Measurements from ENCODE around the gene GALNT9. TPM values are rescaled to one million over a fixed set of nuclear protein-coding genes. Genes with fewer than 3 reads are reported as not detected.

Gene GALNT9
- total and polyA plus RNA-seq, 10 donors: 0.20 to 2.4 (median 0.84) TPM

DNA sequence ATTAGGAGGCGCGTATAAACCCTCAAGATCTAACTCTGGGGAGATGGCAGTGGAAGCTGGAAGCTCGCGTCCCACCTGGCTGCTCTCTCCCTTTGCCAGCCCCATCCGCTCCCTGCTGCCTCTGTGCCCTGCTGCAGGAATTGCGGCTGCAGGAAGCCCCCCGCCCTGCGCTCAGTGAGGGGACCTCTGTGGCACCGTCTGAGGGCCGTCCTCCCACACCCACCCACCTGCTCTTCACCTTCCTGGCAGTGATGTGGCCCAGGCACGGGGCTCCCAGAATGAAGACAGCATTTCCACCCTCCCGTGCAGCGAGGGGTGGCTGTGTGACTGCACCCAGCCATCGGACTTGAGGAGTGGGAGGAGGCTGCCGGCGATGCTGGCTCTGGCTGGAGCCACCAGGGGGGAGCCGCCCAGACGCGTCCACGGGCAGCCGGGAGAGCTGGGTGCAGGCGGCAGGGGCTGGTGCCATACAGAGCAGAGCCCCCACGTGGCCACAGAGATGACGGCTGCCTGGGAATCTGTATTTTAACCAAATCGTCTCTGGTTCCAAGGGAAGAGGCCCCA lies 28.3 kb upstream of the GALNT9 start:
- Histone ChIP-seq H3K9me3 (no peaks in the 10 kb centered on the region), H3K27ac (no peak overlapping the region), H3K36me3 (no peaks in the 10 kb centered on the region), H3K4me1 (peaks cover 0 to 5% (median 0%) of the 10 kb centered on the region in 6 donors), H3K4me3 (no peak overlapping the region), H3K27me3 (replicated peaks in 1 of 7) (peaks cover 0 to 42% (median 24%) of the 10 kb centered on the region in 7 donors)
- TF ChIP-seq, protein P1, sequence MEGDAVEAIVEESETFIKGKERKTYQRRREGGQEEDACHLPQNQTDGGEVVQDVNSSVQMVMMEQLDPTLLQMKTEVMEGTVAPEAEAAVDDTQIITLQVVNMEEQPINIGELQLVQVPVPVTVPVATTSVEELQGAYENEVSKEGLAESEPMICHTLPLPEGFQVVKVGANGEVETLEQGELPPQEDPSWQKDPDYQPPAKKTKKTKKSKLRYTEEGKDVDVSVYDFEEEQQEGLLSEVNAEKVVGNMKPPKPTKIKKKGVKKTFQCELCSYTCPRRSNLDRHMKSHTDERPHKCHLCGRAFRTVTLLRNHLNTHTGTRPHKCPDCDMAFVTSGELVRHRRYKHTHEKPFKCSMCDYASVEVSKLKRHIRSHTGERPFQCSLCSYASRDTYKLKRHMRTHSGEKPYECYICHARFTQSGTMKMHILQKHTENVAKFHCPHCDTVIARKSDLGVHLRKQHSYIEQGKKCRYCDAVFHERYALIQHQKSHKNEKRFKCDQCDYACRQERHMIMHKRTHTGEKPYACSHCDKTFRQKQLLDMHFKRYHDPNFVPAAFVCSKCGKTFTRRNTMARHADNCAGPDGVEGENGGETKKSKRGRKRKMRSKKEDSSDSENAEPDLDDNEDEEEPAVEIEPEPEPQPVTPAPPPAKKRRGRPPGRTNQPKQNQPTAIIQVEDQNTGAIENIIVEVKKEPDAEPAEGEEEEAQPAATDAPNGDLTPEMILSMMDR (IDR thresholded peaks at IDR 0.05 in 8 of 11, conservative IDR thresholded peaks at IDR 0.05 in 3 of 11): no peak
- TF ChIP-seq POLR2A (IDR thresholded peaks at IDR 0.05): no peak
- no peak for TF ChIP-seq POLR2AphosphoS5 (IDR thresholded peaks at IDR 0.05)
- intact Hi-C loops (cut with DNase I; ENCODE audit: low total_unique reads): no loop called here
- peak; percentile 54 for DNase-seq
- whole genome bisulfite sequencing, 5 donors: 77 to 85% (median 82%) methylated on average over 19 to 25 of the region's 25 CpGs

GRCh38 chr12:132356691-132357622 lies 27.6 kb upstream of the GALNT9 start:
- Histone ChIP-seq H3K27me3 (replicated peaks in 1 of 7) (peaks cover 0 to 48% (median 24%) of the 10 kb centered on the region in 7 donors), H3K4me1 (peaks cover 0 to 5% (median 0%) of the 10 kb centered on the region in 6 donors), H3K36me3 (no peaks in the 10 kb centered on the region), H3K4me3 (no peak overlapping the region), H3K27ac (no peak overlapping the region), H3K9me3 (no peaks in the 10 kb centered on the region)
- DNase-seq: peak; percentile 62
- TF ChIP-seq POLR2A (IDR thresholded peaks at IDR 0.05) (no peak), POLR2AphosphoS5 (IDR thresholded peaks at IDR 0.05) (peak in 2 of 3 donors; percentile 43 to 59)
- WGBS, 5 donors: 41 to 52% (median 51%) methylated on average over 32 to 37 of the region's 37 CpGs
- intact Hi-C loops (cut with DNase I; ENCODE audit: low total_unique reads): no loop called here

GRCh38 chr12:132355742-132356681 lies 26.6 kb upstream of the GALNT9 start:
- WGBS, 5 donors: 76 to 84% (median 78%) methylated on average over 29 to 31 of the region's 31 CpGs
- intact Hi-C loops (cut with DNase I; ENCODE audit: low total_unique reads): no loop called here
- DNase-seq: peak; percentile 55

More at GRCh38 chr12:132355742-132356681, 26.6 kb upstream of the GALNT9 start:
- no peak overlapping the region for H3K27ac ChIP-seq
- H3K9me3 ChIP-seq: no peaks in the 10 kb centered on the region
- peaks cover 0 to 57% (median 24%) of the 10 kb centered on the region in 7 donors for H3K27me3 ChIP-seq (replicated peaks in 1 of 7)
- H3K4me3 ChIP-seq: no peak overlapping the region
- TF ChIP-seq POLR2AphosphoS5 (IDR thresholded peaks at IDR 0.05): no peak
- TF ChIP-seq, protein P1 (IDR thresholded peaks at IDR 0.05 in 8 of 11, conservative IDR thresholded peaks at IDR 0.05 in 3 of 11): no peak
- no peak for TF ChIP-seq POLR2A (IDR thresholded peaks at IDR 0.05)
- H3K36me3 ChIP-seq: no peaks in the 10 kb centered on the region
- H3K4me1 ChIP-seq: peaks cover 0 to 5% (median 0%) of the 10 kb centered on the region in 6 donors
